Choroid plexus epithelial cell (primary cell): Measurements from ENCODE around the gene KLF2.

Experiments
- DNase-seq: peaks from one replicate; pipeline ENCODE4 v3.0.0-alpha.2; 2010; ENCODE audit warnings: low read depth
- H3K4me3 ChIP-seq: 2 replicates; pipeline ENCODE4 v1.5.1; 2011; ENCODE audit warnings: low read depth, mild to moderate bottlenecking, control low read depth, low read length, moderate library complexity
- CTCF ChIP-seq: conservative IDR thresholded peaks from 2 replicates; pipeline ENCODE4 v1.5.1; 2011; ENCODE audit warnings: low read depth, mild to moderate bottlenecking, control low read depth, inconsistent platforms, low read length, moderate library complexity

KLF2 gene

GRCh38 chr19:16337809-16338469, 13.3 kb downstream of the KLF2 start:
- TF ChIP-seq CTCF, result no peak
- no peak overlapping the region for H3K4me3 ChIP-seq
- no peak for DNase-seq

- no peak for TF ChIP-seq CTCF
- no peak overlapping the region for H3K4me3 ChIP-seq
- peak; percentile 78 for DNase-seq
Observed at GRCh38 chr19:16338470-16339360, 14.1 kb downstream of the KLF2 start.

- TF ChIP-seq CTCF, result no peak
- H3K4me3 ChIP-seq, result no peak overlapping the region
- DNase-seq, result no peak
Observed at GRCh38 chr19:16339361-16339725, 14.7 kb downstream of the KLF2 start.

GRCh38 chr19:16340092-16340491, 15.5 kb downstream of the KLF2 start:
- TF ChIP-seq CTCF, result no peak
- DNase-seq, result peak; percentile 33
- H3K4me3 ChIP-seq, result no peak overlapping the region

GRCh38 chr19:16340654-16341053, 16.0 kb downstream of the KLF2 start:
- no peak for TF ChIP-seq CTCF
- no peak overlapping the region for H3K4me3 ChIP-seq
- DNase-seq, result no peak

- no peak for DNase-seq
- H3K4me3 ChIP-seq, result no peak overlapping the region
- TF ChIP-seq CTCF, result no peak
Observed at GRCh38 chr19:16342002-16342715, 17.5 kb downstream of the KLF2 start.
